ENCODE measurements around the gene PLXND1.

GRCh38 chr3:129603991-129604749, 2.3 kb downstream of the PLXND1 start:
- TF ChIP-seq POLR2A (IDR thresholded peaks at IDR 0.05): no peak
- TF ChIP-seq, protein P1, sequence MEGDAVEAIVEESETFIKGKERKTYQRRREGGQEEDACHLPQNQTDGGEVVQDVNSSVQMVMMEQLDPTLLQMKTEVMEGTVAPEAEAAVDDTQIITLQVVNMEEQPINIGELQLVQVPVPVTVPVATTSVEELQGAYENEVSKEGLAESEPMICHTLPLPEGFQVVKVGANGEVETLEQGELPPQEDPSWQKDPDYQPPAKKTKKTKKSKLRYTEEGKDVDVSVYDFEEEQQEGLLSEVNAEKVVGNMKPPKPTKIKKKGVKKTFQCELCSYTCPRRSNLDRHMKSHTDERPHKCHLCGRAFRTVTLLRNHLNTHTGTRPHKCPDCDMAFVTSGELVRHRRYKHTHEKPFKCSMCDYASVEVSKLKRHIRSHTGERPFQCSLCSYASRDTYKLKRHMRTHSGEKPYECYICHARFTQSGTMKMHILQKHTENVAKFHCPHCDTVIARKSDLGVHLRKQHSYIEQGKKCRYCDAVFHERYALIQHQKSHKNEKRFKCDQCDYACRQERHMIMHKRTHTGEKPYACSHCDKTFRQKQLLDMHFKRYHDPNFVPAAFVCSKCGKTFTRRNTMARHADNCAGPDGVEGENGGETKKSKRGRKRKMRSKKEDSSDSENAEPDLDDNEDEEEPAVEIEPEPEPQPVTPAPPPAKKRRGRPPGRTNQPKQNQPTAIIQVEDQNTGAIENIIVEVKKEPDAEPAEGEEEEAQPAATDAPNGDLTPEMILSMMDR (IDR thresholded peaks at IDR 0.05): no peak
- no peak for TF ChIP-seq EP300 (IDR thresholded peaks at IDR 0.05)

Data from tibial nerve (tissue), 4 donors.